SK-N-SH (cell line): Measurements from ENCODE around the gene CLPTM1L. TPM values are rescaled to one million over a fixed set of nuclear protein-coding genes. Genes with fewer than 3 reads are reported as not detected.

Experiments
- CTCF ChIA-PET: fragments of 300-600, 350-600 bp; formaldehyde crosslinking; extraction: SDS; loops from one replicate; lab custom pipeline; 2021; lab: Yijun Ruan, JAX
- POLR2A ChIA-PET: fragments of 350-600 bp; sonication (Branson Sonifier 250); formaldehyde crosslinking; extraction: SDS; loops from one replicate; lab custom pipeline; 2020; ENCODE audit warnings: antibody characterized with exemption, inconsistent platforms; lab: Yijun Ruan, JAX
- DNase-seq: peaks from one replicate; pipeline ENCODE4 v3.0.0; 2012
- H2AFZ ChIP-seq: fragments of 200-600 bp; sonication (generic); 2 replicates; pipeline ENCODE4 v1.8.1; 2016; ENCODE audit warnings: antibody characterized with exemption, mild to moderate bottlenecking, low read depth
- H3F3A ChIP-seq: fragments of 200-600 bp; sonication (generic); replicated peaks from 2 replicates; pipeline ENCODE3; 2016; ENCODE audit warnings: antibody characterized with exemption, mild to moderate bottlenecking; ENCODE audit not compliant: insufficient read depth
- H3K27ac ChIP-seq, 2 experiments: fragments of 200-500 bp in 1 of 2; fragments of 200-600 bp in 1 of 2; sonication (Bioruptor generic) in 1 of 2; sonication (generic), shearing (Covaris generic) in 1 of 2; 2 replicates each; pipeline versions ENCODE4 v1.5.1 to v1.6.1; 2014 to 2016; ENCODE audit warnings: low read depth in 2 of 2, inconsistent platforms in 1 of 2, low read length in 1 of 2, mild to moderate bottlenecking in 1 of 2, mixed read lengths in 1 of 2
- H3K27me3 ChIP-seq: fragments of 200-600 bp; sonication (generic), shearing (Covaris generic); 2 replicates; pipeline ENCODE4 v1.6.1; 2016; ENCODE audit warnings: mixed run types; ENCODE audit not compliant: insufficient read depth
- H3K36me3 ChIP-seq, 2 experiments: fragments of 200-500 bp in 1 of 2; fragments of 200-600 bp in 1 of 2; sonication (Bioruptor generic) in 1 of 2; sonication (generic) in 1 of 2; replicated peaks in 1 of 2; 2 replicates each; pipeline versions ENCODE3 to v1.5.1; 2014 to 2016; ENCODE audit warnings: low read length in 1 of 2, mild to moderate bottlenecking in 1 of 2; ENCODE audit not compliant: insufficient read depth in 2 of 2, control insufficient read depth in 1 of 2
- H3K4me1 ChIP-seq, 2 experiments: fragments of 200-500 bp in 1 of 2; fragments of 200-600 bp in 1 of 2; sonication (Bioruptor generic) in 1 of 2; sonication (generic), shearing (Covaris generic) in 1 of 2; 2 replicates each; pipeline versions ENCODE4 v1.5.1 to v1.6.1; 2014 to 2016; ENCODE audit warnings: low read depth in 1 of 2, low read length in 1 of 2, mixed run types in 1 of 2; ENCODE audit not compliant: insufficient read depth in 2 of 2, control insufficient read depth in 1 of 2
- H3K4me2 ChIP-seq: fragments of 200-600 bp; sonication (generic), shearing (Covaris generic); 2 replicates; pipeline ENCODE4 v1.6.1; 2017; ENCODE audit warnings: mixed run types
- H3K4me3 ChIP-seq, 2 experiments: fragments of 200-500 bp in 1 of 2; fragments of 200-600 bp in 1 of 2; sonication (Bioruptor generic) in 1 of 2; sonication (generic), shearing (Covaris generic) in 1 of 2; 2 replicates each; pipeline versions ENCODE4 v1.5.1 to v1.8.1; 2014 to 2016; ENCODE audit warnings: low read depth in 2 of 2, inconsistent platforms in 1 of 2, low read length in 1 of 2, mild to moderate bottlenecking in 1 of 2, mixed read lengths in 1 of 2, moderate library complexity in 1 of 2
- H3K79me2 ChIP-seq: fragments of 200-600 bp; sonication (generic); 2 replicates; pipeline ENCODE4 v1.8.1; 2017; ENCODE audit warnings: mild to moderate bottlenecking; ENCODE audit not compliant: insufficient read depth
- H3K9ac ChIP-seq: fragments of 200-600 bp; sonication (generic); 2 replicates; pipeline ENCODE4 v1.6.1; 2017; ENCODE audit warnings: mixed run types
- H3K9me2 ChIP-seq: fragments of 200-600 bp; sonication (generic); 2 replicates; pipeline ENCODE4 v1.6.1; 2017; ENCODE audit warnings: mixed run types
- H3K9me3 ChIP-seq: fragments of 200-600 bp; sonication (generic); 2 replicates; pipeline ENCODE4 v1.6.1; 2017; ENCODE audit warnings: mixed run types, mild to moderate bottlenecking, moderate library complexity
- H4K20me1 ChIP-seq: fragments of 200-600 bp; sonication (generic); 2 replicates; pipeline ENCODE4 v1.6.1; 2017; ENCODE audit warnings: mild to moderate bottlenecking, mixed run types; ENCODE audit not compliant: insufficient read depth
- CHD2 ChIP-seq: fragments of 150-350 bp; IDR thresholded peaks from 2 replicates; pipeline ENCODE4 v1.6.1; 2018; ENCODE audit warnings: low read length; ENCODE audit not compliant: partially characterized antibody
- FOXJ3 ChIP-seq: sonication (generic); formaldehyde crosslinking; IDR thresholded peaks from 2 replicates; pipeline ENCODE4 v1.5.1; 2020; ENCODE audit warnings: mild to moderate bottlenecking, missing genetic modification reagents
- FOXM1 ChIP-seq: IDR thresholded peaks from 2 replicates; pipeline ENCODE4 v1.4.0; 2012; ENCODE audit warnings: low read depth, mild to moderate bottlenecking
- GABPA ChIP-seq: IDR thresholded peaks from 2 replicates; pipeline ENCODE4 v1.4.0; 2012; ENCODE audit warnings: low read depth, mild to moderate bottlenecking
- GATA2 ChIP-seq: sonication (generic); formaldehyde crosslinking; IDR thresholded peaks from 2 replicates; pipeline ENCODE4 v1.5.0; 2020; ENCODE audit warnings: mild to moderate bottlenecking, missing genetic modification reagents
- IRF3 ChIP-seq: fragments of 150-350 bp; IDR thresholded peaks from 2 replicates; pipeline ENCODE4 v1.6.1; 2016; ENCODE audit warnings: mild to moderate bottlenecking, low read depth, low read length
- JUND ChIP-seq: IDR thresholded peaks from 2 replicates; pipeline ENCODE4 v1.4.0; 2012
- MAX ChIP-seq: IDR thresholded peaks from 2 replicates; pipeline ENCODE4 v1.4.0; 2012; ENCODE audit warnings: low read depth
- MEF2A ChIP-seq: IDR thresholded peaks from 2 replicates; pipeline ENCODE4 v1.4.0; 2012; ENCODE audit warnings: low read depth, borderline replicate concordance
- MXI1 ChIP-seq: IDR thresholded peaks from 2 replicates; pipeline ENCODE4 v1.6.1; 2012; ENCODE audit warnings: mild to moderate bottlenecking, low read depth, low read length, improper control_type of control experiment
- NFIC ChIP-seq: IDR thresholded peaks from 2 replicates; pipeline ENCODE4 v1.4.0; 2012; ENCODE audit warnings: borderline replicate concordance
- NRF1 ChIP-seq: IDR thresholded peaks from 2 replicates; pipeline ENCODE4 v1.6.1; 2012; ENCODE audit warnings: low read depth, mild to moderate bottlenecking, low read length
- RAD21 ChIP-seq: IDR thresholded peaks from 2 replicates; pipeline ENCODE4 v1.6.1; 2012; ENCODE audit warnings: mild to moderate bottlenecking, low read length
- RFX5 ChIP-seq: IDR thresholded peaks from 2 replicates; pipeline ENCODE4 v1.6.1; 2012; ENCODE audit warnings: mild to moderate bottlenecking, improper control_type of control experiment, low read length
- TAF1 ChIP-seq: IDR thresholded peaks from 2 replicates; pipeline ENCODE4 v1.6.1; 2012; ENCODE audit warnings: low read depth, mild to moderate bottlenecking, low read length, moderate library complexity, borderline replicate concordance
- TEAD4 ChIP-seq: IDR thresholded peaks from 2 replicates; pipeline ENCODE4 v1.4.0; 2012; ENCODE audit warnings: mild to moderate bottlenecking, borderline replicate concordance; ENCODE audit not compliant: insufficient read depth
- USF2 ChIP-seq: fragments of 150-350 bp; IDR thresholded peaks from 2 replicates; pipeline ENCODE4 v1.6.1; 2017; ENCODE audit warnings: antibody characterized with exemption, low read length, low read depth, borderline replicate concordance
- ZBTB33 ChIP-seq: IDR thresholded peaks from 2 replicates; pipeline ENCODE4 v1.4.0; 2012; ENCODE audit warnings: low read depth, borderline replicate concordance
- WGBS: methylation state at CpG from one replicate; pipeline ENCODE4 v1.1.6; 2017; ENCODE audit warnings: low lambda C conversion rate; 5-methylcytosine and 5-hydroxymethylcytosine counted together
- polyA plus RNA-seq, 3 experiments: library from polyadenylated mRNA; depleted of rRNA; stranded (reverse); fragments of >200 nt; gene quantifications; 2 replicates each; pipeline ENCODE4 v1.2.3, GENCODE V29; 2012

The CLPTM1L gene
- polyA plus RNA-seq, 1 of the 3 experiments (the other 2 are of a cell fraction) = 202 TPM

GRCh38 chr5:1325191-1325741 lies 19.6 kb downstream of the CLPTM1L start:
- Histone ChIP-seq H3F3A (peaks cover 27% of the 10 kb centered on the region), H3K27me3 (no peaks in the 10 kb centered on the region), H3K4me3 (no peak overlapping the region), H2AFZ (no peak overlapping the region), H3K9ac (no peak overlapping the region), H3K9me2 (no peaks in the 10 kb centered on the region), H3K27ac (no peak overlapping the region), H3K36me3 (peaks cover 9 to 61% of the 10 kb centered on the region in 2 experiments), H3K79me2 (no peaks in the 10 kb centered on the region; the same call in 1 of the 2 replicates), H3K4me2 (no peak overlapping the region), H3K4me1 (no peaks in the 10 kb centered on the region), H4K20me1 (no peaks in the 10 kb centered on the region), H3K9me3 (no peaks in the 10 kb centered on the region)
- ChIA-PET POLR2A (no interaction called here), CTCF (no interaction called here)
- no peak for DNase-seq
- TF ChIP-seq GATA2 (CRISPR knock-in tag) (no peak), TEAD4 (no peak), USF2 (no peak), ZBTB33 (no peak), RFX5 (no peak), FOXM1 (no peak), NRF1 (no peak), CHD2 (no peak), NFIC (no peak), JUND (no peak), MAX (no peak), FOXJ3 (CRISPR knock-in tag) (no peak), GABPA (no peak), MXI1 (no peak), RAD21 (no peak), TAF1 (no peak), MEF2A (no peak), IRF3 (no peak)
- 100% methylated on average over 1 of the region's 17 CpGs for WGBS
